HK-2 (cell line): ENCODE results near the gene HAO2.

Experiments used
- DNase-seq: peaks from one replicate; pipeline ENCODE4 v3.0.0-alpha.2; 2018; ENCODE audit not compliant: unreplicated experiment

The HAO2 gene

GRCh38 chr1:119380304-119380703 lies 11.7 kb downstream of the HAO2 start:
- no peak for DNase-seq

GRCh38 chr1:119380983-119381662 lies 12.5 kb downstream of the HAO2 start:
- no peak for DNase-seq

GRCh38 chr1:119384591-119384990 lies 16.0 kb downstream of the HAO2 start:
- no peak for DNase-seq

- no peak for DNase-seq
Measured at GRCh38 chr1:119385650-119386049, 17.1 kb downstream of the HAO2 start.

- no peak for DNase-seq
Measured at GRCh38 chr1:119387858-119388257, 19.3 kb downstream of the HAO2 start.

GRCh38 chr1:119388450-119388849 lies 19.9 kb downstream of the HAO2 start:
- no peak for DNase-seq

- no peak for DNase-seq
Measured at GRCh38 chr1:119390526-119390925, 21.9 kb downstream of the HAO2 start.

GRCh38 chr1:119391749-119392148 lies 23.2 kb downstream of the HAO2 start:
- DNase-seq: no peak

GRCh38 chr1:119394085-119394484 lies 25.5 kb downstream of the HAO2 start:
- no peak for DNase-seq

GRCh38 chr1:119396982-119397381 lies 28.4 kb downstream of the HAO2 start:
- DNase-seq: no peak

- no peak for DNase-seq
Measured at GRCh38 chr1:119397986-119398385, 29.4 kb downstream of the HAO2 start.

GRCh38 chr1:119404736-119405135 lies 36.2 kb downstream of the HAO2 start:
- DNase-seq: no peak

GRCh38 chr1:119409731-119410130 lies 41.1 kb downstream of the HAO2 start:
- no peak for DNase-seq

- DNase-seq: no peak
Measured at GRCh38 chr1:119410961-119411360, 42.4 kb downstream of the HAO2 start.

GRCh38 chr1:119414950-119415349 lies 46.4 kb downstream of the HAO2 start, which contains the start of gene HSD3B2:
Gene HSD3B2 (plus strand): TSS chr1:119415150. CDS start chr1:119415420, 270 bp downstream.
- DNase-seq: no peak

GRCh38 chr1:119416006-119416640 lies 47.5 kb downstream of the HAO2 start:
- no peak for DNase-seq

GRCh38 chr1:119419109-119419508 lies 50.5 kb downstream of the HAO2 start:
- no peak for DNase-seq

- DNase-seq: no peak
Measured at GRCh38 chr1:119420638-119421037, 52.1 kb downstream of the HAO2 start.

GRCh38 chr1:119422631-119423030 lies 54.0 kb downstream of the HAO2 start:
- DNase-seq: no peak

GRCh38 chr1:119428991-119429390 lies 60.4 kb downstream of the HAO2 start:
- DNase-seq: no peak

GRCh38 chr1:119429687-119430086 lies 61.1 kb downstream of the HAO2 start:
- no peak for DNase-seq

- DNase-seq: no peak
Measured at GRCh38 chr1:119430486-119430885, 61.9 kb downstream of the HAO2 start.

- no peak for DNase-seq
Measured at GRCh38 chr1:119431836-119432235, 63.3 kb downstream of the HAO2 start.

GRCh38 chr1:119435052-119435451 lies 66.5 kb downstream of the HAO2 start:
- DNase-seq: no peak
